Testis (tissue), 3 donors: Measurements from ENCODE around the gene PCDHGB5. TPM values are rescaled to one million over a fixed set of nuclear protein-coding genes. Genes with fewer than 3 reads are reported as not detected.

ENCODE experiments used
- DNase-seq: peaks from one replicate; pipeline ENCODE4 v3.0.0-alpha.2; 2019
- H3K27ac ChIP-seq, 2 donors: fragments of 200-600 bp; sonication (generic); one replicate each; pipeline ENCODE4 v1.5.1; 2019
- H3K27me3 ChIP-seq: fragments of 200-600 bp; sonication (generic); one replicate; pipeline ENCODE4 v1.5.1; 2019
- H3K36me3 ChIP-seq: fragments of 200-600 bp; sonication (generic); one replicate; pipeline ENCODE4 v1.5.1; 2017; ENCODE audit warnings: low read depth; ENCODE audit errors: missing control alignments
- H3K4me1 ChIP-seq: fragments of 200-600 bp; sonication (generic); one replicate; pipeline ENCODE4 v1.5.1; 2019
- H3K4me3 ChIP-seq, 2 donors: fragments of 200-600 bp; sonication (generic); one replicate each; pipeline ENCODE4 v1.5.1; 2017 to 2019
- H3K9me3 ChIP-seq: fragments of 200-600 bp; sonication (generic); one replicate; pipeline ENCODE4 v1.5.1; 2017
- POLR2A ChIP-seq: fragments of 450-650 bp; IDR thresholded peaks from one replicate; pipeline ENCODE4 v1.6.1; 2017; ENCODE audit warnings: antibody characterized with exemption, mild to moderate bottlenecking, moderate library complexity
- whole genome bisulfite sequencing, 2 donors: methylation state at CpG; one replicate each; pipeline ENCODE4 v1.1.5; 2018; 5-methylcytosine and 5-hydroxymethylcytosine counted together
- intact Hi-C: fragments of 100-400 bp; cut with DNase I; formaldehyde crosslinking; loops from one replicate; pipeline ENCODE4 v1.15.1; 2023; ENCODE audit warnings: low total_unique reads
- polyA plus RNA-seq: library from polyadenylated mRNA; stranded (reverse); fragments of 350-450 nt; fragmentation: Illumina TruSeq; extraction: RNeasy Lipid Tissue Mini Kit (QIAGEN cat#74804); gene quantifications from one replicate; pipeline ENCODE4 v1.2.3, GENCODE V29; 2014; ENCODE audit warnings: low read depth, low replicate concordance; ENCODE audit not compliant: insufficient read depth
- total RNA-seq, 2 donors: library from RNA; depleted of rRNA; stranded (reverse); fragments of >200 nt; gene quantifications; one replicate each; pipeline ENCODE4 v1.2.3, GENCODE V29; 2016
- TF ChIP-seq, protein P1 (sequence below), 3 experiments: fragments of 450-650 bp in 2 of 3; fragments of 200-600 bp in 1 of 3; sonication (generic) in 1 of 3; IDR thresholded peaks; one replicate each; pipeline ENCODE4 v1.5.1; 2016 to 2019; ENCODE audit warnings: antibody characterized with exemption in 3 of 3, mild to moderate bottlenecking in 2 of 3, moderate library complexity in 1 of 3

The PCDHGB5 gene
- total and polyA plus RNA-seq, 3 donors from 2014 or later = 4.5 to 36.4 (median 28.3) TPM

DNA sequence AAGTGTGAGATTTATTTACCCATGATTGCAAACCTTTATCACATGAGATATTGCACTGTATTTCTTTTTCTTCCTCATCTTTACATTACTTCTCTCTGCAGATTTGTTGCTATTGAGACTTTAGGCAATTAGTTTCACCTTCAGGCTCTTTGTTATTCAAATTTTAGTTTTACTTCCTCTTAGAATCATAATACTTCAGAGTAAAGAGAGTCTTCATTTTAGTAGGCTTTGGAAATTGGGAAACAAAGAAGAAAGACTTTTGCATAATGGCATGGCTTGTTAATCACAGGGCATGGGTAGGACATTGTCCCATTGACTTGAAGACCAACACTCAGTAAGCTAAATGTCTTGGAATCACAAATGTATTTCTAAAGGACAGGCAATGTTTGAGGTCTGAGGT lies 35.0 kb upstream of the PCDHGB5 start:
- DNase-seq = no peak
- H3K4me1 ChIP-seq = no peaks in the 10 kb centered on the region
- TF ChIP-seq POLR2A = no peak
- TF ChIP-seq, protein P1, sequence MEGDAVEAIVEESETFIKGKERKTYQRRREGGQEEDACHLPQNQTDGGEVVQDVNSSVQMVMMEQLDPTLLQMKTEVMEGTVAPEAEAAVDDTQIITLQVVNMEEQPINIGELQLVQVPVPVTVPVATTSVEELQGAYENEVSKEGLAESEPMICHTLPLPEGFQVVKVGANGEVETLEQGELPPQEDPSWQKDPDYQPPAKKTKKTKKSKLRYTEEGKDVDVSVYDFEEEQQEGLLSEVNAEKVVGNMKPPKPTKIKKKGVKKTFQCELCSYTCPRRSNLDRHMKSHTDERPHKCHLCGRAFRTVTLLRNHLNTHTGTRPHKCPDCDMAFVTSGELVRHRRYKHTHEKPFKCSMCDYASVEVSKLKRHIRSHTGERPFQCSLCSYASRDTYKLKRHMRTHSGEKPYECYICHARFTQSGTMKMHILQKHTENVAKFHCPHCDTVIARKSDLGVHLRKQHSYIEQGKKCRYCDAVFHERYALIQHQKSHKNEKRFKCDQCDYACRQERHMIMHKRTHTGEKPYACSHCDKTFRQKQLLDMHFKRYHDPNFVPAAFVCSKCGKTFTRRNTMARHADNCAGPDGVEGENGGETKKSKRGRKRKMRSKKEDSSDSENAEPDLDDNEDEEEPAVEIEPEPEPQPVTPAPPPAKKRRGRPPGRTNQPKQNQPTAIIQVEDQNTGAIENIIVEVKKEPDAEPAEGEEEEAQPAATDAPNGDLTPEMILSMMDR (IDR thresholded peaks at IDR 0.05) = no peak
- no peak overlapping the region for H3K4me3 ChIP-seq
- no peaks in the 10 kb centered on the region for H3K9me3 ChIP-seq
- H3K27me3 ChIP-seq = no peaks in the 10 kb centered on the region
- no peak overlapping the region for H3K27ac ChIP-seq
- no peaks in the 10 kb centered on the region for H3K36me3 ChIP-seq
- intact Hi-C loops = no loop called here

DNA sequence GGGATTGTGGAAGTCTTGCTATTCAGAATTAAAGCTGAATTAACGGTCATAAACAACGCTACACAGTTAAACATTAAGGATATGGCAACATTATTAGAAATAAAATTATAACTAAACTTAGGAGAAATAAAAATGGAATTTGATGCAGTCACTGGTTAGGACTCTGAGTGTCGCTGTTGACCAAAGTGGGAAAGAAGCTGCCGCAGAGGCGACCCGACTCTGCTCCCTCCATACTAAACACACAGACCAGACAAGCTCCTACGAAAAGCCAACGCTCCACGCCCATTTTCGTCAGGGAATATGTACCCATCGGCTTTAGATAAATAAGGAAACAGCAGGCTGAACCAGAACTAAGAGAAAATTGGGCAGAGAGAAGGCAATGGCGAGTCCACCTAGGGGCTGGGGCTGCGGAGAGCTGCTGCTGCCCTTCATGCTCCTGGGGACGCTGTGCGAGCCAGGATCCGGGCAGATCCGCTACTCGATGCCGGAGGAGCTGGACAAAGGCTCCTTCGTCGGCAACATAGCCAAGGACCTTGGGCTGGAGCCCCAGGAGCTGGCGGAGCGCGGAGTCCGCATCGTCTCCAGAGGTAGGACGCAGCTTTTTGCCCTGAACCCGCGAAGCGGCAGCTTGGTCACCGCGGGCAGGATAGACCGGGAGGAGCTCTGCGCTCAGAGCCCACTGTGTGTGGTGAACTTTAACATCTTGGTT lies 33.6 kb upstream of the PCDHGB5 start, which contains the start of gene PCDHGA5:
TSS of gene PCDHGA5 (plus strand) at position 211 of the 709 bp plus-strand sequence. CDS start at position 380, 169 bp downstream.
- no peaks in the 10 kb centered on the region for H3K36me3 ChIP-seq
- H3K9me3 ChIP-seq = no peaks in the 10 kb centered on the region
- no peak within 1 kb of the TSS for H3K27ac ChIP-seq
- TF ChIP-seq POLR2A = no peak
- TF ChIP-seq, protein P1 (IDR thresholded peaks at IDR 0.05) = no peak
- peak within 1 kb of the TSS in 1 of 2 donors; percentile 27 for H3K4me3 ChIP-seq
- H3K4me1 ChIP-seq = no peaks in the 10 kb centered on the region
- WGBS, 2 donors = 17 to 20% methylated on average over 28 to 34 of the region's 34 CpGs
- intact Hi-C loops = no loop called here
- DNase-seq = no peak
- no peaks in the 10 kb centered on the region for H3K27me3 ChIP-seq

- DNase-seq = no peak
- H3K4me3 ChIP-seq = no peak overlapping the region
- intact Hi-C loops = no loop called here
- no peaks in the 10 kb centered on the region for H3K27me3 ChIP-seq
- H3K36me3 ChIP-seq = no peaks in the 10 kb centered on the region
- H3K27ac ChIP-seq = no peak overlapping the region
- TF ChIP-seq POLR2A = no peak
- TF ChIP-seq, protein P1 (IDR thresholded peaks at IDR 0.05) = no peak
- no peaks in the 10 kb centered on the region for H3K4me1 ChIP-seq
- 28 to 34% methylated on average over 22 to 46 of the region's 46 CpGs for WGBS, 2 donors
- no peaks in the 10 kb centered on the region for H3K9me3 ChIP-seq
Observed at GRCh38 chr5:141366016-141366896, 31.5 kb upstream of the PCDHGB5 start.

DNA sequence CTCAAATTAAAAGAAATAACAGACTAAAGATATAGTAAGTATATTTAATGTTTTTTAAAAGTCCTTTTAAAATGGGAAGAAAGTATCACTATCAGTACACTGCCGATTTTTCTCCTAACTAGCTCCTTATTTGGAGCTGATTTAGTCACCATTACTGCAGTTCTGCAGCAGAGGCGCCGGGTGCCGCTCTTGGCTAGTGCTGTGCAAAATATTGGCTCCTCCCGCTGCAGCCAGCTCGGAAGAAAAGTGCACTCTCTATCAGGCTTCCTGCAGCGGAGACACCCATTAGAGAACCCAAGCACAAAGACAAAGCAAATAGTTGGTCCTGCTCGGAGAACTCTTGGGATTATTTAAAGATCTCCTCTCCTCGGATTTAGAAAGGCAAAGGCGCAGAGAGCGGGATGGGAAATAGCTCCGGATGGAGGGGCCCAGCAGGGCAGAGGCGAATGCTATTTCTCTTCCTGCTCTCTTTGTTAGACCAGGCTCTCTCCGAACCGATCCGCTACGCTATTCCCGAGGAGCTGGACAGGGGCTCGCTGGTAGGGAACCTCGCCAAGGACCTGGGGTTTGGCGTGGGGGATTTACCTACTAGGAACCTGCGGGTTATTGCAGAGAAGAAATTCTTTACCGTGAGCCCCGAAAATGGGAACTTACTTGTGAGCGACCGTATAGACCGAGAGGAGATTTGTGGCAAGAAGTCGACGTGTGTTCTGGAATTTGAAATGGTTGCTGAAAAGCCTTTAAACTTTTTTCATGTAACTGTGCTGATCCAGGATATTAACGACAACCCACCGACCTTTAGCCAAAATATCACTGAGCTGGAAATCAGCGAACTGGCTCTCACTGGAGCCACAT lies 27.5 kb upstream of the PCDHGB5 start, which contains the start of gene PCDHGB3:
TSS of gene PCDHGB3 (plus strand) at position 249 of the 855 bp plus-strand sequence. CDS start at position 402, 153 bp downstream.
- no peaks in the 10 kb centered on the region for H3K36me3 ChIP-seq
- H3K27ac ChIP-seq = no peak within 1 kb of the TSS
- 16 to 18% methylated on average over 32 of the region's 32 CpGs for WGBS, 2 donors
- no peaks in the 10 kb centered on the region for H3K9me3 ChIP-seq
- H3K4me3 ChIP-seq = no peak within 1 kb of the TSS
- no peak for TF ChIP-seq POLR2A
- TF ChIP-seq, protein P1 (IDR thresholded peaks at IDR 0.05) = no peak
- H3K27me3 ChIP-seq = no peaks in the 10 kb centered on the region
- DNase-seq = no peak
- no peaks in the 10 kb centered on the region for H3K4me1 ChIP-seq
- intact Hi-C loops = no loop called here
